GM06990 (cell line): ENCODE data around the gene DRICH1.
"Not testable (repeated sequence)": the region's sequence is repeated elsewhere in the genome, so short reads cannot be mapped to it uniquely, and the experiment has no call there.

Experiments used
- DNase-seq: peaks from one replicate; pipeline ENCODE4 v3.0.0-alpha.2; 2011; ENCODE audit not compliant: insufficient read length; ENCODE audit errors: extremely low read depth
- H3K27me3 ChIP-seq: replicated peaks from 2 replicates; pipeline ENCODE4 v1.6.0; 2011; ENCODE audit warnings: low read length; ENCODE audit not compliant: control insufficient read depth, insufficient read depth
- H3K36me3 ChIP-seq: 2 replicates; pipeline ENCODE4 v1.5.1; 2011; ENCODE audit warnings: low read length; ENCODE audit not compliant: control insufficient read depth, insufficient read depth
- H3K4me3 ChIP-seq: replicated peaks from 2 replicates; pipeline ENCODE4 v1.5.1; 2011; ENCODE audit warnings: low read depth, mild to moderate bottlenecking, control low read depth, low read length
- CTCF ChIP-seq: IDR thresholded peaks from 2 replicates; pipeline ENCODE4 v1.5.1; 2011; ENCODE audit warnings: low read length, control low read depth, mild to moderate bottlenecking, inconsistent platforms; ENCODE audit not compliant: insufficient read depth, poor library complexity, severe bottlenecking

Gene DRICH1

GRCh38 chr22:23675502-23676415 lies 43.6 kb upstream of the DRICH1 start:
- Histone ChIP-seq H3K36me3 (peaks cover 2% of the 10 kb centered on the region; the same call in 1 of the 2 replicates), H3K4me3 (no peak overlapping the region), H3K27me3 (no peaks in the 10 kb centered on the region)
- no peak for TF ChIP-seq CTCF
- no peak for DNase-seq

GRCh38 chr22:23674886-23675501 lies 42.9 kb upstream of the DRICH1 start:
- not testable (repeated sequence) for H3K4me3 ChIP-seq, H3K36me3 ChIP-seq, DNase-seq, H3K27me3 ChIP-seq

- Histone ChIP-seq H3K27me3 (no peaks in the 10 kb centered on the region), H3K36me3 (no peaks in the 10 kb centered on the region), H3K4me3 (no peak overlapping the region)
- TF ChIP-seq CTCF, result no peak
- no peak for DNase-seq
Measured at GRCh38 chr22:23673826-23674690, 41.9 kb upstream of the DRICH1 start.

- DNase-seq, result no peak
- no peaks in the 10 kb centered on the region for H3K36me3 ChIP-seq
- no peak overlapping the region for H3K4me3 ChIP-seq
- no peak for TF ChIP-seq CTCF
- no peaks in the 10 kb centered on the region for H3K27me3 ChIP-seq
Measured at GRCh38 chr22:23673050-23673620, 41.0 kb upstream of the DRICH1 start.

GRCh38 chr22:23672307-23673049 lies 40.4 kb upstream of the DRICH1 start:
- H3K27me3 ChIP-seq, DNase-seq, H3K36me3 ChIP-seq, H3K4me3 ChIP-seq: not testable (repeated sequence)

- DNase-seq, H3K27me3 ChIP-seq, H3K36me3 ChIP-seq, H3K4me3 ChIP-seq: not testable (repeated sequence)
Measured at GRCh38 chr22:23671387-23671786, 39.3 kb upstream of the DRICH1 start.
